ENCODE measurements around the gene NEK10.

Gene NEK10

GRCh38 chr3:27380433-27381357 is 11.5 kb upstream of the NEK10 start:
- H3K27ac ChIP-seq: no peak overlapping the region
- no peak overlapping the region for H3K9ac ChIP-seq
- no peak overlapping the region for H3K4me2 ChIP-seq
- no peaks in the 10 kb centered on the region for H3K4me1 ChIP-seq (ENCODE audit: low read depth, poor library complexity, severe bottlenecking)
- no peaks in the 10 kb centered on the region for H3K79me2 ChIP-seq (ENCODE audit: insufficient read depth, low read depth)
- no peak for TF ChIP-seq CTCF (conservative IDR thresholded peaks at IDR 0.05; ENCODE audit: low read depth, low read length)
- no peaks in the 10 kb centered on the region for H3K27me3 ChIP-seq (ENCODE audit: insufficient read depth, low read depth)
- H4K20me1 ChIP-seq (ENCODE audit: insufficient read depth): no peaks in the 10 kb centered on the region
- no peak overlapping the region for H2AFZ ChIP-seq (ENCODE audit: low read depth)
- H3K4me3 ChIP-seq (IDR thresholded peaks at IDR 0.05; ENCODE audit: insufficient read depth, low read depth, low read length): no peak overlapping the region
- H3K36me3 ChIP-seq (ENCODE audit: insufficient read depth): no peaks in the 10 kb centered on the region

GRCh38 chr3:27378331-27378730 is 9.1 kb upstream of the NEK10 start:
- Histone ChIP-seq H3K9ac (no peak overlapping the region), H3K4me1 (ENCODE audit: low read depth, poor library complexity, severe bottlenecking) (no peaks in the 10 kb centered on the region), H3K4me3 (IDR thresholded peaks at IDR 0.05; ENCODE audit: insufficient read depth, low read depth, low read length) (no peak overlapping the region), H3K27ac (no peak overlapping the region), H2AFZ (ENCODE audit: low read depth) (no peak overlapping the region), H3K4me2 (no peak overlapping the region), H3K36me3 (ENCODE audit: insufficient read depth) (no peaks in the 10 kb centered on the region), H3K27me3 (ENCODE audit: insufficient read depth, low read depth) (no peaks in the 10 kb centered on the region), H3K79me2 (ENCODE audit: insufficient read depth, low read depth) (no peaks in the 10 kb centered on the region), H4K20me1 (ENCODE audit: insufficient read depth) (no peaks in the 10 kb centered on the region)
- TF ChIP-seq CTCF (conservative IDR thresholded peaks at IDR 0.05; ENCODE audit: low read depth, low read length): no peak

GRCh38 chr3:27376109-27376772 is 7.1 kb upstream of the NEK10 start:
- no peaks in the 10 kb centered on the region for H4K20me1 ChIP-seq (ENCODE audit: insufficient read depth)
- no peak overlapping the region for H2AFZ ChIP-seq (ENCODE audit: low read depth)
- no peak for TF ChIP-seq CTCF (conservative IDR thresholded peaks at IDR 0.05; ENCODE audit: low read depth, low read length)
- H3K79me2 ChIP-seq (ENCODE audit: insufficient read depth, low read depth): no peaks in the 10 kb centered on the region
- H3K4me1 ChIP-seq (ENCODE audit: low read depth, poor library complexity, severe bottlenecking): no peaks in the 10 kb centered on the region
- H3K4me2 ChIP-seq: no peak overlapping the region
- H3K27me3 ChIP-seq (ENCODE audit: insufficient read depth, low read depth): no peaks in the 10 kb centered on the region
- no peak overlapping the region for H3K4me3 ChIP-seq (IDR thresholded peaks at IDR 0.05; ENCODE audit: insufficient read depth, low read depth, low read length)
- H3K27ac ChIP-seq: no peak overlapping the region
- no peaks in the 10 kb centered on the region for H3K36me3 ChIP-seq (ENCODE audit: insufficient read depth)
- no peak overlapping the region for H3K9ac ChIP-seq

GRCh38 chr3:27366062-27366591 is 3.1 kb downstream of the NEK10 start:
- no peaks in the 10 kb centered on the region for H3K27me3 ChIP-seq (ENCODE audit: insufficient read depth, low read depth)
- H3K36me3 ChIP-seq (ENCODE audit: insufficient read depth): no peaks in the 10 kb centered on the region
- H3K79me2 ChIP-seq (ENCODE audit: insufficient read depth, low read depth): no peaks in the 10 kb centered on the region
- TF ChIP-seq CTCF (conservative IDR thresholded peaks at IDR 0.05; ENCODE audit: low read depth, low read length): no peak
- no peak overlapping the region for H3K9ac ChIP-seq
- H3K27ac ChIP-seq: no peak overlapping the region
- no peak overlapping the region for H3K4me3 ChIP-seq (IDR thresholded peaks at IDR 0.05; ENCODE audit: insufficient read depth, low read depth, low read length)
- no peaks in the 10 kb centered on the region for H3K4me1 ChIP-seq (ENCODE audit: low read depth, poor library complexity, severe bottlenecking)
- no peak overlapping the region for H2AFZ ChIP-seq (ENCODE audit: low read depth)
- no peak overlapping the region for H3K4me2 ChIP-seq
- H4K20me1 ChIP-seq (ENCODE audit: insufficient read depth): no peaks in the 10 kb centered on the region
